HL-60 (cell line): Measurements from ENCODE around the gene COG7.

Experiments used
- CTCF ChIP-seq: IDR thresholded peaks from one replicate; pipeline ENCODE4 v1.5.1; 2011; ENCODE audit warnings: low read length, control low read depth, inconsistent platforms; ENCODE audit not compliant: insufficient read depth
- POLR2AphosphoS5 ChIP-seq: IDR thresholded peaks from 2 replicates; pipeline ENCODE4 v1.6.1; 2012; ENCODE audit warnings: low read depth
- REST ChIP-seq: IDR thresholded peaks from 2 replicates; pipeline ENCODE4 v1.6.1; 2012; ENCODE audit warnings: low read depth; ENCODE audit not compliant: insufficient replicate concordance
- SPI1 ChIP-seq: IDR thresholded peaks from 2 replicates; pipeline ENCODE4 v1.6.1; 2012; ENCODE audit warnings: low read depth, mild to moderate bottlenecking, borderline replicate concordance

GRCh38 chr16:23387666-23388065 is 65.3 kb downstream of the COG7 start:
- no peak for TF ChIP-seq CTCF
- TF ChIP-seq SPI1 = no peak
- TF ChIP-seq POLR2AphosphoS5 = no peak
- no peak for TF ChIP-seq REST
